ENCODE results near the gene MMP21.

The MMP21 gene, protein sequence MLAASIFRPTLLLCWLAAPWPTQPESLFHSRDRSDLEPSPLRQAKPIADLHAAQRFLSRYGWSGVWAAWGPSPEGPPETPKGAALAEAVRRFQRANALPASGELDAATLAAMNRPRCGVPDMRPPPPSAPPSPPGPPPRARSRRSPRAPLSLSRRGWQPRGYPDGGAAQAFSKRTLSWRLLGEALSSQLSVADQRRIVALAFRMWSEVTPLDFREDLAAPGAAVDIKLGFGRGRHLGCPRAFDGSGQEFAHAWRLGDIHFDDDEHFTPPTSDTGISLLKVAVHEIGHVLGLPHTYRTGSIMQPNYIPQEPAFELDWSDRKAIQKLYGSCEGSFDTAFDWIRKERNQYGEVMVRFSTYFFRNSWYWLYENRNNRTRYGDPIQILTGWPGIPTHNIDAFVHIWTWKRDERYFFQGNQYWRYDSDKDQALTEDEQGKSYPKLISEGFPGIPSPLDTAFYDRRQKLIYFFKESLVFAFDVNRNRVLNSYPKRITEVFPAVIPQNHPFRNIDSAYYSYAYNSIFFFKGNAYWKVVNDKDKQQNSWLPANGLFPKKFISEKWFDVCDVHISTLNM

DNA sequence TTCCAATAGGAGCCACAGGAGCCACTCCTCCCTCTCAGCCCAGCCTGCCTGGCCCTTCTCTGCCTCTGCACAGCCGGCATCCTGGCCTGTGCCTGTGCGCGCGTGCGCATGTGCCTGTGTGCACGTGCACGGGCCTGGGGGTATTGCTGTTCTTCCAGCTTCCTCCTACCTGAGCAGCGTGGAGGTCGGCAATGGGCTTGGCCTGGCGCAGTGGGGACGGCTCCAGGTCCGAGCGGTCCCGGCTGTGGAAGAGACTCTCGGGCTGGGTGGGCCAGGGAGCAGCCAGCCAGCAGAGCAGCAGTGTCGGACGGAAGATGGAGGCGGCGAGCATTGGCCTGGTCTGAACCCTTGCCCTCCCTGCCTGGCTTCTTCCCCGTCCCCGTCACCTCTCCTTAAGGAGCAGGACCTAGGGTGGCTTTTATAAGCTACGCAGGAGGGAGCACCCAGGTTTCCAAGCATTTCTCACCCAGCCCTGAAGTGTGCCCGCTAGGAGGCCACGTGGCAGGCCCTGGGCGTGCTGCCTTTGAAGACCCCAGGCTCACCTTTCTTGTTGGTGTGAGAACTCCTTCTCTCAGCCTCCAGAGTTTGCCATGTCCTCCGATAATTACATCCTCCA is at the start of gene MMP21:
TSS of gene MMP21 (minus strand) at position 331 of the 616 bp plus-strand sequence. CDS start at position 331, 0 bp downstream.
- DNase-seq, result no peak

DNA sequence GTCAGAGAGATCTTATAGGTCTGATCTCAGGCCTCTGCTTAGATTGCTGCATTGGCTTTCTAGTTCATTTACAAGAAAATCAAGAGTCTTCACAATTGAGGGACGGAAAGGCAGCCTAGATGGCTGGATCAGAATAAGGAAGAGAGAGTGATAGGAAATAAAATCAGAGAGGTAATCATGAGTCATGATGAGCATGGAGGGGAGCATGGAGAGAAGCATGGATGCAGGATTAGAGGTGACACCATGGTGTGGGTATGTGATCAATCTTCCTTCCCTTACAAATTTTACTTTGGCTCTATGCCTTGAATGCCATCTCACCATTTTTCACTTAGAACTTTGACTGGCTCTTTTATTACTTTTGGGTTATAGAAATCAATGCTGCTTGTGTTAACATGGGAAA is 49.1 kb upstream of the MMP21 start:
- DNase-seq, result no peak

DNA sequence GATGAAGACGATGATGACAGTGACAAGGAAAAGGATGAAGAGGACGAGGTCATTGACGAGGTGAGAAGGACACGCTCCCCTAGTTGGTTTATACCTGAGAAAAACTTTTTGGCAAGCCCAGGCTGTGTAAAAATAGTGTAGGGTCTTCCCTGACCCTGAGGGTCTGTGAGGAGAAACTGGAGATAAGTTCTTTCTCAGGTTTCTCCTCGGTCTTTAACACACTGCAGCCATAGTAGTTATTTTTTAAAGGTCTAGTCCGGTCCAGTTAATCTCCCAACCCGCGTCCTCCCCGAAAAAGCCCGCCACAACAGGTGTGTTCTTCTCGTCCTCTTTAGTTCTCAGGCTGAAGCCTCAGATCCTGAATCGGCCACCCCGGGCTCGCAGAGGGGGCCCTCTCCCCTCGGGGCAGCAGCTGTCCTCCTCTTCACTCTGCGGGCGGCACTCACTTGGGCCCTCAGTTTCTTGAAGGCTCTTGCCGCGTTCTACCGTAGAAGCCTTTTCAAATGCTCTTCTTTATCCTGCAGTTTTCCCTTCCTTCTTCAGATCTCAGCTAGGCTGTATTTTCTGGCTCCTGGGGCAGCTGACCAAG is 48.1 kb upstream of the MMP21 start:
- DNase-seq, result peak; percentile 7

DNA sequence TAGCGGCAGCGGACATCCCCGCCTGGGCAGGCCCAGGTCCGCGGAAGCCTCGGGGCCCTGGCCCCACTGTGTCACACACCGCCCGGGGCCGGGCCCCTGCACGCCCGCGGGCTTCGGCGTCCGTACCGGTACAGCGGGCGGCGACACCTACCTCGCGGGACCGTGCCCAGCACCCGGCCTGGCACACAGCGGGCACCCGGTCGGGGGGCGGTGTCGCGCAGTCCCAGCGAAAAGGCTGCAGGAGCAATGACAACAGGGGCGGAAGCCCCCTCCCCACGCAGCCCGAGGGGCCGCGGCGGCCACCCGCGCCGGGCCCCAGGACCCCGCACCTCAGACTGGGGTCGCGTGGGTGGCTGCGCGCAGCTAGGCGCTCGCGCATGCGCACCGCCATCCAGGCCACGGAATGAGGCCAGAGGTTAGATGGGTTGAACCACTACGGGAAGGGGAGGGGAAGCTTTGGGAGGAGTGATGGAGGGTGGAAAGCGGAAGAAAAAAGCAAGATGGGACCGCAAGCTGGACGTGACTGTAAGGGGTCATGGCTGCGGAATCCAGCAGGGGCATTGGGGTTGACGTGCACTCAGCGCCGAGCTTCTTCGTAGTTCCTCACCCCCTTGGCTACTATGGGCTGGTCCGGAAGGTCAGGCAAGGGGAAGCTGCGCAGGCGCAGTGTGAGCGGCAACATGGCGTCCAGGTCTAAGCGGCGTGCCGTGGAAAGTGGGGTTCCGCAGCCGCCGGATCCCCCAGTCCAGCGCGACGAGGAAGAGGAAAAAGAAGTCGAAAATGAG is 47.4 kb upstream of the MMP21 start, which contains the start of the genes BCCIP and UROS:
TSS of gene BCCIP (plus strand) at position 669 of the 785 bp plus-strand sequence. CDS start at position 681, 12 bp downstream.
TSS of gene UROS (minus strand) at position 381 of the 785 bp plus-strand sequence. CDS start 6,759 bp downstream, outside the sequence.
- peak; percentile 92 for DNase-seq

DNA sequence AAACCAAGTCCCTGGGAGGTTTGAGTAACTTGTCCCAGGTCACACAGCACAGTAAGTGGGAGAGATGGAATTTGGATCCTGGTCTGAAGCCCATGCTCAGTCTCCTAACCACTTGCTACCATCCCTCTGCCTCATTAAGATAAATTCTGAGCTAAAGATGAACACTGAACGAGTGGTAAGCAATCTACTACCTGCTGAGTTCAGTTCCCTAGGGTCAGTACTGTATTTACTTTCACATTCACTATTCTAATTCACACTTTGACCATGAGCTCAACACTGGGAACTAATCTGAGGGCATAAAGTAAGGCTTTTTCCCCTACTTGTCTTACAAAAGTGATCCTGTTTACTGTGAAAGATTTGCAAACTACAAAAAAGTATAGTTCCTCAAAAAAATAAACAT is 45.1 kb upstream of the MMP21 start:
- no peak for DNase-seq

DNA sequence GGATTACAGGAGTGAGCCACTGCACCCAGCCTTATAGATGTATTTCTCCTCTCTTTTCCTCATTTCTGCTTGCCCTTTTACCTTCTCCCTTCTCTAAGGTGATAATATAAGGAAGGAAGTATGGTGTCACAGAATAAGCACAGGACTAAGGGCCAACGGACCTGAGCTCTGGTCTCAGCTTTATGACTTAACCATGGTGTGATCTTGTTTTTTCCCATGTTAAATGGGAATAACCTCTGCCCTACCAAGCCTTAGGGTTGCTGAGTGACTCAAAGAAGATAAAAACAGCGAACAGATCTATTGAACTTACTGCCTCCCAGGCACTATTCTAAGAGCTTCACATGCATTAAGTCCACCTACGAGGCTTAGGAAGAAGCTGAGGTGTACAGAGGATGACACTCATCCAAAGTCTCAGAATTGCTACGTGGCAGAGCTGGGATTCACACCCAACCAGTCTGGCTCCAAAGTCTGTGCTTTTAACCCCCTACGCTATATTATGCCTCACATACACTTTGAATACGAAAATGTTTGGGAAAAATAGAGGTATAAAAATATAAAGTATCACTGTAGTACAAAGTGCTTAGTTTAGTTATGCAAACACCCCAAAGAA is 41.8 kb upstream of the MMP21 start:
- DNase-seq, result no peak

DNA sequence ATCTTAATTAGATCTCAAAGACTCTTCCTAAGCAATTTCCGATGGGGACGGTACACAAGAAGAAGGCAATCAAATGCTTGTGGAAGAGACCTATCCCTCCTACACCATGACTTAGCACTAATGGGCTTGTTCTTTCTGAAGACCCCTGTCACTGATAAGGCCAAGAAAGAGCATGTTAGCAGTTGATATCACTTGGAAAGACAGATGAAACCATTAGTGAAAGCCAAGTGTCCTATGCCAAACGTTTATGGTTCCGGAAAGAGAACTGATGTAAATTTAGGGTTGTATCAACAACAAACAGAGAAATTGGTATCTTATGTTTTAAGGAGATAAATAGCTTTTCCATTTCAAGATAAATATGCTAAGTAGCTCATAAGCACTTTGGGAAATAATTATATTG is 40.9 kb upstream of the MMP21 start:
- no peak for DNase-seq

DNA sequence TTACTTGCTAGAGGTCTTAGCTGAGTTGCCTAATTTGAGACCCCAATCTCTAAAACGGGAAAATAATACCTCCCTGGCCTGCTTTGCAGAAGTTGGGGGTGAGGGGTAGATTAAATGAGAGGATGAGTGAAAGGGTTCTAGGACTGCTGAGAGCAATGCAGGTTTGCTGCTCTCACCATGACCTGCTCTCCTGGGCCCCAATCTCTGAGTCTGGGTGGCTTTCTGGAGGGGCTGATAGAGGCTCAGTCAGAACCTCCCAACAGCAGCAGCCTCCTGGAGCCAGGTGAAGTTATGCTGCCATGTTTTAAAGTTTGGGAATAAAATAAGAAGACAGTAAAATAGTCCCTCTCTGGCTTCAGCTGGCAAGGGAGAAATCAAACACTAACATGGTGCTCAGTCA is 40.1 kb upstream of the MMP21 start:
- DNase-seq, result no peak

DNA sequence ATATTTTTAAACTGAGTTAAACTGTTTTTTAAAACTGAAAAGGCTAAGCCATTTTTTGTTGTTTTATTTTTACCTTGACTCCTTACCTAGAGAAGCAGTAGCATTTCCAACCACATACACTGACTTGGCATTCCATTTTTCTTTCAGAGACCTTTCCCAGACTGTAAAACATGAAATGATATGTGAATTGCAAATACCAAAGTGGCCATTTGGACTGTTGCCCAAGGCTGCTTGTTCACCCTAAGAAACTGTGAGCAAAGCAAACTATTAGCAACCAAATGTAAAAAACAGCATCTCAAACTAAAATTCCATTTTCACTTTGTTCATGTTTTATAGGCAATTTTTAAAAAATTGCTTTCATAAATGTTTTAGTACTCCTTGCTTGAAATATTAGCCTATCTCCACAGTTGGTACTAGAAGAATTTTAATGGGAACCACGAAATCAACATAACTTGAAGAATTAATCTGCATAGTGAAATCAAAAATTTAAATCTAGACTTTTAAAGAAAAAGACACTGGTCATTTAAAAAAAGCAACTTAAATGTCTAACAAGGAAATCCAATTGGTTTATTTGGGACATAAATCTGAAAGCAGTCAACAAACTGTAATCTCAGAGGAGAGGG is 36.6 kb upstream of the MMP21 start:
- no peak for DNase-seq

DNA sequence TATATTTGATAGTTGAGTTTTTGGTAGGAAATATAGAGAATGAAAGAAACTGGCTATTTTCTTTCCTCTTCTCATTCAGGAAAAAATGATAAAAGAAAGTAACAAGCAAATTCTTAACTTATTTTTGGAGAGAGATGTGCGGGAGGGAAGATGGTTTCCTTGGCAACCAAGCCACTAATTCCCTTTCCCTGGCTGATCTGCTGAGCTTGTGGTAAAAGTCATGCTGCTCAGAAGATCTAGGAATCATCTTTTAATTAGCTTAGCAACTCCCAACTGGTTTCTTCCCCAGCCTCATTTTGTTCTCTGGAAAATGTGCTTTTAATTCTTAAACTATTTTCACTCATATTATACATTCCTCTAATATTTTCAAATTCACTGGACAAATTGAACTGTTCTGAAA is 35.6 kb upstream of the MMP21 start:
- no peak for DNase-seq

DNA sequence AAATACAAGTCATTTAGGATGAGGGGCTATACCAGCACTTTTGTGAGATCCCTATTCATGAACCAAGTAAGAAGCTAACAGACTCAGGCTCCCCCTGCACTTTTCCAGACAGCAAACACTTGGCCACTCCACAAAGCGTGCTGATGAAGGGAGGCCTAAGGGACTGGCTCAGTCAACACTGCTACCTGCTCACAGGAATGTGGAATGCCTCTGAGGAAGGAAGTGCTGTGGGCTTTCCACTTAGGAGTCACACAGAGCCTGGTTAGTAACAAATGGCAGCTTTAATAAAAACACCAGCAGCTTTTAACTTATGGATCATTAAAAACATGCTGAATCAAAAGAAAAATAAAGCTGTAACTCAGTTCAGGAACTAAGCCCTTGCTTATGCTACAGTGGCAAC is 32.4 kb upstream of the MMP21 start:
- DNase-seq, result no peak

DNA sequence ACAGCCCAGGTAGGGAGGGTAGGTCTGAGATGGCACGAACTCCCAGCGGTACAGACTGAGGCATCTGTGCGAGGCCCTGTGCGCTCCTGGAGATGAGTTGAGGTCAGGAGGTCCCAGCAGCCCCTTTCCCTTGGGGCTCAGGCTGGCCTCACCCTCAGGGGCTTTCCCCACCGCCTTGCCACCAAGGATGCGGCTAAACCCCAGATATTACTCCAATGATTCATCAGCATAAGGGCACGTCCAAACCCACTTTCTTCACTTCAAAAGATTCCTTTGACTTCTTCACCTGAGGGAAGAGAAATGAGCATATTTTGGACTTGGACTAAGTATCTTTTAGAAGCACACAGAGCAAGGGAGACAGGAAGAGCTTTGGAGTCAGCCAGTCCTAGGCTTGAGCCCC is 27.1 kb upstream of the MMP21 start:
- no peak for DNase-seq

DNA sequence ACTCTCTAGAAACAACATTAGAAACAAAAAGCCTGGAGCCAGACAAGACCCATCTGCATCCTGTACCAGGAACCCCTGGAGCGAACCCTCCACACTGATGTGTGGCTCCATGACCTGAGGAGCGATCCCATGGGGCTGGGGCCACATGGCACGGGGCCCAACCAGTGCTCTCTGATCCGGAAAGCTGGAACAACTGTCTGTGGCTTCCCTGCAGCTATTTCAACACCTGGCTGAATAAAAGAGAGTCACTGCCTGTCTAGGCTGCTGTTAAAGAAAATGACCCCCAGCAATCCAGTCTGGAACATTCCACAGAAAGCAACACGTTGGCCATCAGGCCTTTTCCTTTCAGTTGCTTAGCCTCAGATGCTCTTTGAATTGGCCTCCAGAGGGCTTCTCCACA is 26.5 kb upstream of the MMP21 start:
- no peak for DNase-seq

DNA sequence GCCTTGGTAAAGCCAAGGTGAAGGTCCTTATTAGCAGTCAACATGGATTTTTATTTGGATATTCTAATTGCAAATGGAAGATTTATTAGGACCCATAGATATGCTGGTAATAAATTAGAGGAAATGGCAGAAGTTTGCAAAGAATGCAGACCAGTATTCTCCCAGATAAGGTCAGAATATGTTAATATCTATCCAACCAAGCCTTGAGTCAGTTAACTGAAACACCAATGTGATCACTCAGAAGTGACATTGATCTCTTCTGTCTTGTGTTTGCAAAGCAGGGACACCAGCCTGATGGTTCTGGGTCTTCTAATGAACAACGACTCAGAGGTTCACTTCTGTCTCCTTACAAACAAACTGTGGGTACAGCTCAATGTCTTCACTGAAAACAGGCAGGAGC is 26.0 kb upstream of the MMP21 start:
- no peak for DNase-seq

DNA sequence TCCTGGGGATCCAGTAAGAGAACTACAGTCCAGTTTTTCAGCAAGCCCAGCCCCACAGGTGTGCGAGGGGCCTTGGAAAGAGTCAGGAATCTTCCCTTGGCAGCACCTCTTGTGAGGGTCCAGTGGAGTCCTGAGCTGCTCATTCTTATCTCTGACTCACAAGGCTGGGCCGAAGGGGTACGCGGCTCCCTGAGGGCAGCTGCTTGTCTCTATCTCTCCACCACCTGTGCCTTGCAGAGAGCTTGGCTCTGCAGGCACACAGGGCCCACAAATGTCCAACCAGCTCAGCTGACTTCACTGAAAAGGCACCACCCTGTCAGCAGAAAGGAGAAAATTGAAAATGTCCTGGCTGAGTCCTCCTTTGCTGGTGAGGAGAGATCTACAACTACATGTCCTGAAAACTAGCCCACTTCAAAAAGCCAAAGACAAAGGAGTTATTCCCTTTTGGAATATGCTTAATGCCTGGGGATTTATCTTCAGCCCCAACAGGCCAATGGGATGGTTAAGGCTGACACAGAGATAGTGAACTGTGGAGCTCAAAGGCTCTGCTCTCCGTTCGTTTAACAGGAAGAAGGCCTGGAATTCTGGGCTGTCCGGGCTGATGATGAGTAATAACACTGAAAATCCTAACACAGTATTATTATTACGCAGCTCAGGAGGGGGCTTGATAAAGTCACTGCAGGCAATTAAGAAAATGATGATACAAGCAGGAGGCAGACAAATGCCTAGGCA is 24.0 kb upstream of the MMP21 start:
- no peak for DNase-seq

DNA sequence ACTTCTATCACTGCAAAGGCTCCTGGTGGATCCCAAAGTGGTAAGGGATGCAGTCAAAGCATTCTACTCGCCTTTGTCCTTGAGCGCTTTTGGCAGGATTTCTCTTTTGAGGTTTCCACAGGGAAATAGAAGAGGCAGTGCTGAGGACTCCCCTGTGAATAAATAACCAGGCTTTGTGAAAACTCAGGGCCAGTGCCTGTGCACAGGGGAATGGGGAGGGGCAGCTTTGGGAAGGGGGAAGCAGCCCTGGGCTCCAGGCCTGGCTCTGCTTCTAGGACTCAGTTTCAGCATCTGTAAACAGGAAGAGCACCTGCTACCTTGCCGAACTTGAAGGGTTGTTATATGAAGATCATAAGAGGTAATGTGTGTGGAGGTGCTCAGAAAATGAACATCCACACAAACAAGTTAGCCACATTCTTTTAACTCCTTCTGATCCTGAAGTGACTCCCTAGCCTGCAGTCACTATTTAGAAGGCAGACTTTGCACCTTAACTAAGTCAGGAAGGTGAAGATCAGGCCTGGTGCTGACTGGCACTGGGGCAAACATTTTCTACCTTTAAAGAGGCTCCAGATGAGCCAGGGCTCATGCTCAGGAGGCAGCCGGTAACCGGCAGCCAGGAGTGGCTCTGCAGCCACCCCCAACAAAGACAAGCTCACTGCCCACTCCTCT is 22.5 kb upstream of the MMP21 start:
- DNase-seq, result no peak

DNA sequence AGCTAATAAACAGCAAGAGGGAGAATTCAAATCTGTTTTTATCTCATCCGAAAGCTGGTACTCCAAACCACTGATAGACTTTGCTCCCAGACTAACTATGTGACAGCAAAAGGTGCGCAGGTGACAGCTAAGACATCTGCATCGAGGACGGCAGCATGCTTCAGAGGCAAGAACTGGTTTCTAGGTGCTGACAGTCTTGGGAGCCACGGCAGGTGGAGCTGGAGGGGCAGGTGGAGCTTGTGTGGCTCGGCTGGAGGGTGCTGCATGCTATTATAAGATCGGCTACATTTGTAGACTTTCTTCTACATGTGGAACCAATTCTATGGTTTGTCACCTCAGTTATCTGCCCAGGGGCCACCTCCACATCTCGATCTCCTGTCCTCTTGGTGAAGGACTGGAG is 21.8 kb upstream of the MMP21 start:
- no peak for DNase-seq

DNA sequence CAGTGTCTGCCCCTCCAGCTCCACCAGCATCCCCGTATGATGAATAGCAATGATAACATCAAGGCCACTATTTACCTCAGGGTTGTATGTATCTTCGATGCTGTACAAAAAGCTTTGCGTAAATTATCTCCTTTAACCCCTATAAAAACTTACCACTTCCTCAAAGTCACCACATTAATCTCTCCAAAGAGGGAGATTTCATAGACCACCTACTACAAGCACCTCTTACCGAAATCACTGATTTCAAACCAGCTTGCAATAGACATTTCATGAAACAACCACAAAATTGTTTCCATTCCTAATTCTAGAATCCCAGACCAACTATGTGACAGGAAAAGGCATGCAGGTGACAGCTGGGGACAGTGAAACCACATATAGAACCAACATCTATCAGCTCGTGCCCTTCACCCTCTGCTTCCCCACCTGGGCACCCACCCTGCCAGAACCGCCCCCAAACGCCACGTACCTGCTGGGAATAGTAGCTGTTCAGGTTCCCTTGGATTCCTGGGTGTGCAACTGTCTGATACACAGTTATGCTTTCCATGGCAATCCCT is 20.1 kb upstream of the MMP21 start:
- no peak for DNase-seq

DNA sequence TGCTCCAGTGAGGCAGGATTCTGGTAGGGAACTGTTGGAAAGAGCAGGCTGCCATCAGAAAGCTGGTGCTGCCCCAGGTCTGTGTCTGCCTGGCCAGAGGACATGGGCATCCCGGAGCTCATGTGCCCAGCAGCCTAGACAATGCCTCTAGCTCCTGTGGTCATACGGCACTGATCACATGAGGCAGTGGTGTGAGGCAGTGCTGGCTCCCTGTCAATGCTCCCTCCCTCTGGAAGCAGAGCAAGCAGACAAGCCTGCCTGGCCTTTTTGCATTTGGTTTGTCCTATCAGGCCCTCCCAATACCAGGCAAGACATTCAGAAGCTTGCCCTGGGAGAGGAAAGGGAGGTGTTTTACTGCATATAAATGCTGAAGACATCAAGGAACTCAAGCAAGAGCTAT is 19.5 kb upstream of the MMP21 start:
- DNase-seq, result no peak

All from CD4-positive, alpha-beta T cell treated with Interleukin-10 for 1 hour (primary cell).